ENCODE results near the gene RSAD1. TPM values are rescaled to one million over a fixed set of nuclear protein-coding genes. Genes with fewer than 3 reads are reported as not detected.

Gene RSAD1
- total RNA-seq, 2 donors from 2014 or later: 24.9 to 25.4 TPM

DNA sequence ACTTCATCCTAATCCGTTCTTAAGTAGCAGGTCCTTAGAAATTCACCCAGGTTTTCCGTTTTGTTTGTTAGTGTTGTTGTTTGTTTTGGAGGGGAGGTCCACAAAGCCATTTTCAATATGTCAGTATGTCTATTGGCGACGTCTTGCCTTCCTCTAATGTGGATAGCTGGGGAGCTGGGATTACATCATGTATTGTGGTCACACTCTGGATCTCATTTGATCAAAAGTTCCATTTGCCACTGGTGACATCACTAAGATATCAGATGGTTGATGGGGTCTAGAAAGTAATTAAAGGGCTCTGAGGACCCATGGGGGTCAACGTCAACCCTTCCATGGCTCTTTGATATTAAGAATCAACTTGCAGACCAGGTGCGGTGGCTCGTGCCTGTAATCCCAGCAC is 51.2 kb downstream of the RSAD1 start:
- DNase-seq (ENCODE audit: low spot score): no peak
- intact Hi-C loops (cut with DNase I): no loop called here

DNA sequence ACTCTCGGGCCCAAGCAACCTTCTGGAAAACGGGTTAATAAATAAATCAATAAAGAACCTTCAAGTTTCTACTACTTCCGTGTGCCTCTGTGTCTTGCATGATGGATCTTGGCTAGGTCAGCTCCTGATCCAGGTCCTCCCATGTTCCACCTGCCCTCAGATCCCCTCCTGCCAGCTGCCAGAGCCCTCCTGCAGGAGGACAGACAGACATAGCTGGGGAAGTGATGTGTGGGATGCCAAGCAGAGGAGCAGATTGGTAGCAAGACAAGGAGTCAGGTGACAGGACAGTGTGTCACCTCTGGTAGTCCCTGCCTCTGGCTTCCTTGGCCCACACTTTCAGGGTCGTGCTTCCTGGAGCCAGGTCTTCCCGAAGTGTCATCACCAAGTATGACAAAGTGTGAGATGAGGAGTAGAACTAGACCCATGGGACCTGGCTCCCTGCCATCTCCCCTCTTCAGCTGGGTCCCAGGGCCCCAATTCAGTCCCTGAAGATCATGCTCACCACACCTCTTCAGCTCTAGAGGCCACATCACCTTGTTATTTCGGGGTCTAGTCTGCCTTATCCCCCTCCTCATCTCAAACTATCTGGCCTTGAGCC is 52.9 kb downstream of the RSAD1 start:
- DNase-seq (ENCODE audit: low spot score): no peak
- intact Hi-C loops (cut with DNase I): no loop called here

DNA sequence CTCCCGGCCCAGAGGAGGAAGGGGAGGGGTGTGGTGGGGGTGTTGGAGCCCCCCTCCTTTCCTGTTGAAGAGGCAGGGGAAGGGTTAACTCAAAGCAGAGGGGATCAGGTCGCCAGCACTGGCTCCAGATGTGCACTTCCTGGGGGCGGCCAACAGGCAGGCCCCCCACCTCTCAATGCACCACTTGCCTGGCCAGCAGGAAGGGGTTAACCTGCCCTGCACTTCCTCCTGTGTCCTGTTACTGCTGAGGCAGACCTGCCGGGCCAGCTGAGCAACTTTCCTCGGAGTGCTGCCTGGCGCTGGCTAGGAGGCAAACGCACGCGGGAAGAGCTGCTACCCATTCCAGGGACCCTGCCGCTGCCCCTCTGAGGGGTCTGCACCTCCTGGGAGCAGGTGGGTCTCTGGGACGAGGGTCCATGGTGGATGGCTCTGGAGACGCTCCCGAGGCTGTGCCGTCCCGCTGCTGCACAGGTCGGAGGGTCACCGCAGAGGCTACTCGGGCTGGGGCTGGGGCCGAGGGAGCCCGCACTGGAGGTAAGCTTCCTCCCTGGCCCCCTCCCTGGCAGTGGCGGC is 53.9 kb downstream of the RSAD1 start, which contains the start of gene EPN3:
TSS of gene EPN3 (plus strand) at position 284 of the 573 bp plus-strand sequence. CDS start 3,822 bp downstream, outside the sequence.
- intact Hi-C loops (cut with DNase I): no loop called here
- DNase-seq (ENCODE audit: low spot score): no peak

DNA sequence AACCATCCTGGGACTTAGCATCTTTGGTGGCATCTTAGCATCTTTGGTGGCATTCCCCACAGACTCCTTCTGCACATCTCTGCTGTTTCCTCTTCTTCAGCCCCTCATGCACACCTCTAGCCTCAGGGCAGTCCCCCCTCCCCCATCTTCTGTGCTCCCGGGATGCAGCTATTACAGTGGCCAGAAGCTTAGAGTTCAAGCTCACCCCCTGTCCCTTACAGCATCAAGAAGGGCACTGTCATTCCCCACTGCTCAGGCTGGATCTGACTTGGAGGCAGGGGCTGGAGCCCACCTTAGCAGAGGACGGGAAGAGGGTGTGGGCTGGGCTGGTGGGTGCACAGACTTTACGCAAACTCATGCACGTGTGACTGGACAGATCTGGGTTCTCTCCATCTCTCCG is 54.5 kb downstream of the RSAD1 start:
- no peak for DNase-seq (ENCODE audit: low spot score)
- intact Hi-C loops (cut with DNase I): no loop called here

DNA sequence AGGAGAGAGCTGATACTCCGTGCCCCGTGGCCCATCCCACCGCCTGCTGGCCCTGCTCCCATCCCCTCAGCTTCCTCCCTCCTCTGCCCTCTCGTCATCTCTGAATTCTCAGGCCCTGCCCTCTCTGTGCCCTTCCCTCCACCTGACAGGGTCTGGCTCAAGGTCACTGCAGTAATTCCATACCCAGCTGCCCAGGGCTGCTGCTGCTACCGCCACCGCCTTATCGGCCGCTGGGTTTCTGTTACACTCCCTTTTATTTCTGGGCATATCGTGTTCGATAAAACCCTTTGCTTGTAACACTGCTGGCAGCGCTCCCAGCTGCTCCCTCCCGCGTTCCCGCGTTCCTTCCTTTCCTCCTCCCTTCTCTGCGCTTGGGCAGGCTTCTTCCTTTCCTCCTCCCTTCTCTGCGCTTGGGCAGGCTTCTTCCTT is 55.1 kb downstream of the RSAD1 start:
- intact Hi-C loops (cut with DNase I): no loop called here
- DNase-seq (ENCODE audit: low spot score): no peak

DNA sequence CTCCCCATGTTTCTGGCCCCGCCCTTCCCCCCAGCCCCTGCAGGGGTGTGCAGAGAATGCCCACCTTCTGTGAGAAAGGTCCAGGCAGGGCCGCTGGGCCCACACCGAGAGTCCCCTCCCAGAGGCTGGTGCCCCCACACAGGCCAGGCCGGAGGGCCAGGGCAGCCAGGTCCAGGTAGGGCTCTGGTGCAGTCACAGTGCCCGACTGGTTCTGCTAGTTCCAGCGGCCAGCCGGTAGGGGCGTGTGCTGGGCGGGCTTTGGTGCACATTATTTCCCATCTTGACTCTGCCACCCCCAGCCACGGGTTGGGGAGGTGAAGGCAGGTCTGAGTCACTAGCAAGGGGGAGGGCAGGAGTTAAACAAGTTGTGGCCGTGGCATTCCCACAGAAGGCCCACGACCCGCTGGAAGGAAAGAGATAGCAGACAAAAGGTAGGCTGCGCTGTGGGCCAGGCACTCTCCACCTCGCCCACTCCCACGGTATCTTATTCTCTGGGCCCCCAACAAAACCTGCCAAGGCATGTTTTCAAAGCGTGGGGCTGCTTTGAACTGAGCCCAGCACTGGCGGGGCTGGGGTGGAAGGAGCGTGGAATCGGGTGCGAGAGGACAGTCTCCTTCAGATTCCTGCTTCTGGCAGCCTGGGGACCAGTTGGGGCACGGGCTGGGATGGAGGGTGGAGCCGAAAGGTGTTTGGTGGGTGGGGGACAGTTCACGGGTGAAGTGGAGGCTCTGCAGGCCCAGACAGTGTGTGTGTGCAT is 55.7 kb downstream of the RSAD1 start:
- intact Hi-C loops (cut with DNase I): no loop called here
- DNase-seq (ENCODE audit: low spot score): no peak

DNA sequence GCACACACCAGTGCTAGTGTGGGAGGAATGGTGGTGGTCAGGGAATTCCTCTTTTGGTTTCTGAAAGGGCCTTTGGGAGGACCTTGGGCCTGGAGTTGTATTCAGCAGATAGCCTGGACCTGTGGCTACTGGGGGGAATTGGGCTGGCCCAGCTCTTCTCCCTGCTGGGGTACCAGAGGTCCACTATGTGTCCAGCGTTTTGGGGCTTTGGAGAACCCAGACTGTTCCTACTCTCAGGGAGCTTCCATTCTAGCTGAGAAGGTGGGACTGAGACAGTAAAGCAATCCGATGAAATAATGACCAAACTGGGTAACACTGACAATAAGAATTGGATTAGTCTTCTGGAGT is 56.3 kb downstream of the RSAD1 start:
- intact Hi-C loops (cut with DNase I): no loop called here
- DNase-seq (ENCODE audit: low spot score): no peak

DNA sequence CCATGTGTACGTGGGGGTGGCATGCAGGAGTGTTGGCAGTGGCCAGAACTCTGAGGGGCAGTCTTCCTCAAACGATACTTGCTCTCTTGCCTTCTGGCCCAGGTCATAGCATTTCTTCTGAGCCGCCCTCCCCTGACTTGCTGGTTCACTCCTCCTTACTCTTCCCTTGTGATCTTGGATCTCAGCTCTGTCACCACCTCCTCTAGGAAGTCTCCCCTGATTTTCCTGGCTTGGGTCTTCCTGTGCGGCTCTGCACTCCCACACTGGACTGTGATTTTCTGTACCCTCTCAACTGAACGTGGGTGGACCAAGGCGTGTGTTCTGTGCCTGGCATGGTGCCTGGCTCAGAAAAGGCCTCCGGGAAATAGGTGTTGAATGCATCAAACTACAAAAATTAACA is 56.7 kb downstream of the RSAD1 start:
- DNase-seq (ENCODE audit: low spot score): no peak
- intact Hi-C loops (cut with DNase I): no loop called here

Other genes starting within 250 kb of the RSAD1 start
- gene TMEM92, start 204.4 kb upstream of the RSAD1 start, total RNA-seq: under 1 TPM; 0.33 to 0.60 TPM
- gene XYLT2, start 132.7 kb upstream of the RSAD1 start, total RNA-seq: 10 to 100 TPM; 18.1 to 21.9 TPM
- 10 to 100 TPM; 38.2 to 40.1 TPM for gene MRPL27, start 105.7 kb upstream of the RSAD1 start, total RNA-seq
- gene EME1, start 105.6 kb upstream of the RSAD1 start, total RNA-seq: 1 to 10 TPM in 1 of 2 donors, under 1 TPM in 1; 0.62 to 1.4 TPM
- gene LRRC59, start 81.3 kb upstream of the RSAD1 start, total RNA-seq: 10 to 100 TPM; 66.1 to 93.6 TPM
- gene ACSF2, start 52.6 kb upstream of the RSAD1 start, total RNA-seq: 10 to 100 TPM; 13.9 to 14.9 TPM
- gene CHAD, start 10.0 kb upstream of the RSAD1 start, total RNA-seq: under 1 TPM in 1 of 2 donors, not detected in 1; 0.46 TPM
- under 1 TPM; 0.29 to 0.69 TPM for gene MYCBPAP, start 29.6 kb downstream of the RSAD1 start, total RNA-seq
- not detected for gene EPN3, start 53.9 kb downstream of the RSAD1 start, total RNA-seq
- gene SPATA20, start 68.3 kb downstream of the RSAD1 start, total RNA-seq: 10 to 100 TPM; 30.1 to 53.4 TPM
- 1 to 10 TPM; 1.1 to 4.4 TPM for gene CACNA1G, start 81.9 kb downstream of the RSAD1 start, total RNA-seq
- 10 to 100 TPM; 13.1 to 19.8 TPM for gene ABCC3, start 156.0 kb downstream of the RSAD1 start, total RNA-seq
- 10 to 100 TPM; 57.4 to 77.3 TPM for gene ANKRD40, start 229.1 kb downstream of the RSAD1 start, total RNA-seq
- 10 to 100 TPM; 82.0 to 92.5 TPM for gene LUC7L3, start 240.7 kb downstream of the RSAD1 start, total RNA-seq